OCI-LY3 (cell line): ENCODE results near the gene CLDN3.

Experiments
- CTCF ChIP-seq: fragments of 200-600, 300-600 bp; sonication (generic); IDR thresholded peaks from 2 replicates; pipeline ENCODE4 v1.5.1; 2014; ENCODE audit warnings: antibody characterized with exemption, low read length, low read depth
- EZH2phosphoT487 ChIP-seq: fragments of 200-600 bp; shearing (Covaris generic); IDR thresholded peaks from 2 replicates; pipeline ENCODE4 v1.6.1; 2018; ENCODE audit warnings: antibody characterized with exemption, mixed run types, low read depth

DNA sequence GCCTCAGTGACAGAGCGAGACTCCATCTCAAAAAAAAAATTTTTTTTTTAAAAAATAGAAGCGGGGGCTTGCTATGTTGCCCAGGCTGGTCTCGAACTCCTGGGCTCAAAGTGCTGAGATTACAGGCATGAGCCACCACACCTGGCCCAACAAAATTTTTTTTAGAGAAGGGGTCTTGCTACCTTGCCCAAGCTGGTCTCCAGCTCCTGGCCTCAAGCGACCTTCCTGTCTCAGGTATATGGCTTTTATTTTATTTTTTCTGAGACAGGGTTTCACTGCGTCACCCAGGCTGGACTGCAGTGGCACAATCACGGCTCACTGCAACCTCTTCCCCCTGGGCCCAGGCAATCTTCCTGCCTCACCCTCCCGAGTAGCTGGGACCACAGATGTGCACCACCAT is 29.9 kb downstream of the CLDN3 start:
- TF ChIP-seq CTCF (no peak), EZH2phosphoT487 (no peak)
